SU-DHL-6 (cell line): Measurements from ENCODE around the gene PTPN14.

Experiments
- H2AFZ ChIP-seq: fragments of 200-600 bp; sonication (generic); 2 replicates; pipeline ENCODE4 v1.6.1; 2014; ENCODE audit warnings: low read depth, mild to moderate bottlenecking, moderate library complexity, mixed read lengths, antibody characterized with exemption, low read length; ENCODE audit not compliant: severe bottlenecking
- H3F3A ChIP-seq: fragments of 200-600 bp; shearing (Covaris generic); 2 replicates; pipeline ENCODE4 v1.6.0; 2016; ENCODE audit warnings: antibody characterized with exemption, mild to moderate bottlenecking; ENCODE audit not compliant: insufficient read depth
- H3K27ac ChIP-seq: fragments of 200-600 bp; sonication (generic); 2 replicates; pipeline ENCODE4 v1.5.1; 2016; ENCODE audit warnings: low read depth, mild to moderate bottlenecking, low read length, moderate library complexity, mixed read lengths
- H3K27me3 ChIP-seq: fragments of 200-600 bp; sonication (generic), shearing (Covaris generic); 2 replicates; pipeline ENCODE4 v1.6.0; 2014; ENCODE audit warnings: mild to moderate bottlenecking, low read length
- H3K36me3 ChIP-seq: fragments of 200-600 bp; sonication (generic); 2 replicates; pipeline ENCODE4 v1.6.1; 2014; ENCODE audit warnings: mild to moderate bottlenecking, low read length, mixed read lengths
- H3K4me2 ChIP-seq: fragments of 300-600, 200-600 bp; shearing (Covaris generic), sonication (generic); 2 replicates; pipeline ENCODE4 v1.6.0; 2014; ENCODE audit warnings: low read length, low read depth, mild to moderate bottlenecking; ENCODE audit not compliant: poor library complexity, severe bottlenecking
- H3K4me3 ChIP-seq: fragments of 200-600 bp; sonication (generic); 2 replicates; pipeline ENCODE4 v1.5.1; 2014; ENCODE audit warnings: antibody characterized with exemption, low read length, mild to moderate bottlenecking, mixed read lengths; ENCODE audit not compliant: insufficient read depth, poor library complexity, severe bottlenecking
- H3K79me2 ChIP-seq: fragments of 200-600 bp; sonication (generic); 2 replicates; pipeline ENCODE4 v1.6.1; 2014; ENCODE audit warnings: mild to moderate bottlenecking, low read length, moderate library complexity; ENCODE audit not compliant: insufficient read depth
- H3K9ac ChIP-seq: fragments of 200-600 bp; sonication (generic); 2 replicates; pipeline ENCODE4 v1.7.0; 2014; ENCODE audit warnings: mild to moderate bottlenecking, low read length
- H3K9me2 ChIP-seq: fragments of 200-600 bp; sonication (generic); replicated peaks from 2 replicates; pipeline ENCODE4 v1.6.1; 2014; ENCODE audit warnings: low read length; ENCODE audit not compliant: insufficient read depth
- H3K9me3 ChIP-seq: fragments of 200-600 bp; sonication (generic); 2 replicates; pipeline ENCODE4 v1.6.1; 2014; ENCODE audit warnings: low read length, mixed read lengths; ENCODE audit not compliant: insufficient read depth
- H4K20me1 ChIP-seq: fragments of 200-600 bp; sonication (generic); 2 replicates; pipeline ENCODE4 v1.6.1; 2014; ENCODE audit warnings: low read depth, mild to moderate bottlenecking, antibody characterized with exemption, low read length, moderate library complexity, mixed read lengths
- CTCF ChIP-seq: fragments of 200-600 bp; sonication (generic); IDR thresholded peaks from one replicate; pipeline ENCODE4 v1.5.1; 2017; ENCODE audit warnings: antibody characterized with exemption, mild to moderate bottlenecking, low read length, moderate library complexity; ENCODE audit not compliant: insufficient read depth, poor library complexity, severe bottlenecking
- EZH2phosphoT487 ChIP-seq: fragments of 200-600 bp; sonication (generic), shearing (Covaris generic); conservative IDR thresholded peaks from 2 replicates; pipeline ENCODE4 v1.6.1; 2018; ENCODE audit warnings: mild to moderate bottlenecking, antibody characterized with exemption, low read length, moderate library complexity, mixed read lengths

PTPN14 gene

GRCh38 chr1:214567481-214567980, 16.1 kb upstream of the PTPN14 start:
- no peak overlapping the region for H3K4me3 ChIP-seq
- no peaks in the 10 kb centered on the region for H3K9me2 ChIP-seq
- no peaks in the 10 kb centered on the region for H3K79me2 ChIP-seq
- no peak overlapping the region for H3K4me2 ChIP-seq
- H3F3A ChIP-seq = no peaks in the 10 kb centered on the region
- no peaks in the 10 kb centered on the region for H3K9me3 ChIP-seq
- H3K36me3 ChIP-seq = no peaks in the 10 kb centered on the region
- no peaks in the 10 kb centered on the region for H3K27me3 ChIP-seq
- H4K20me1 ChIP-seq = no peaks in the 10 kb centered on the region
- H2AFZ ChIP-seq = no peak overlapping the region
- TF ChIP-seq CTCF (no peak), EZH2phosphoT487 (no peak)
- no peak overlapping the region for H3K27ac ChIP-seq
- no peak overlapping the region for H3K9ac ChIP-seq

GRCh38 chr1:214566158-214567104, 15.0 kb upstream of the PTPN14 start:
- Histone ChIP-seq H3F3A (no peaks in the 10 kb centered on the region), H3K9me2 (no peaks in the 10 kb centered on the region), H3K9ac (no peak overlapping the region), H3K4me3 (no peak overlapping the region), H3K9me3 (no peaks in the 10 kb centered on the region), H3K36me3 (no peaks in the 10 kb centered on the region), H3K27me3 (no peaks in the 10 kb centered on the region), H3K27ac (no peak overlapping the region), H3K4me2 (no peak overlapping the region), H2AFZ (no peak overlapping the region), H3K79me2 (no peaks in the 10 kb centered on the region), H4K20me1 (no peaks in the 10 kb centered on the region)
- TF ChIP-seq CTCF (no peak), EZH2phosphoT487 (no peak)

- H3F3A ChIP-seq = no peaks in the 10 kb centered on the region
- H3K27me3 ChIP-seq = no peaks in the 10 kb centered on the region
- no peak overlapping the region for H3K4me3 ChIP-seq
- no peaks in the 10 kb centered on the region for H3K36me3 ChIP-seq
- H3K4me2 ChIP-seq = no peak overlapping the region
- no peaks in the 10 kb centered on the region for H3K79me2 ChIP-seq
- no peak overlapping the region for H3K9ac ChIP-seq
- H2AFZ ChIP-seq = no peak overlapping the region
- no peaks in the 10 kb centered on the region for H3K9me3 ChIP-seq
- TF ChIP-seq EZH2phosphoT487 (no peak), CTCF (no peak)
- H4K20me1 ChIP-seq = no peaks in the 10 kb centered on the region
- no peak overlapping the region for H3K27ac ChIP-seq
- H3K9me2 ChIP-seq = no peaks in the 10 kb centered on the region
Measured at GRCh38 chr1:214565310-214565709, 13.9 kb upstream of the PTPN14 start.
